ENCODE results near the gene BRD3OS. TPM values are rescaled to one million over a fixed set of nuclear protein-coding genes. Genes with fewer than 3 reads are reported as not detected.
A peak's percentile ranks its signal among the peaks of the same experiment; 100 is the strongest.

The BRD3OS gene
- total and polyA plus RNA-seq, 2 of the 4 experiments (the other 2 are of a cell fraction) = 15.8 to 20.7 TPM

DNA sequence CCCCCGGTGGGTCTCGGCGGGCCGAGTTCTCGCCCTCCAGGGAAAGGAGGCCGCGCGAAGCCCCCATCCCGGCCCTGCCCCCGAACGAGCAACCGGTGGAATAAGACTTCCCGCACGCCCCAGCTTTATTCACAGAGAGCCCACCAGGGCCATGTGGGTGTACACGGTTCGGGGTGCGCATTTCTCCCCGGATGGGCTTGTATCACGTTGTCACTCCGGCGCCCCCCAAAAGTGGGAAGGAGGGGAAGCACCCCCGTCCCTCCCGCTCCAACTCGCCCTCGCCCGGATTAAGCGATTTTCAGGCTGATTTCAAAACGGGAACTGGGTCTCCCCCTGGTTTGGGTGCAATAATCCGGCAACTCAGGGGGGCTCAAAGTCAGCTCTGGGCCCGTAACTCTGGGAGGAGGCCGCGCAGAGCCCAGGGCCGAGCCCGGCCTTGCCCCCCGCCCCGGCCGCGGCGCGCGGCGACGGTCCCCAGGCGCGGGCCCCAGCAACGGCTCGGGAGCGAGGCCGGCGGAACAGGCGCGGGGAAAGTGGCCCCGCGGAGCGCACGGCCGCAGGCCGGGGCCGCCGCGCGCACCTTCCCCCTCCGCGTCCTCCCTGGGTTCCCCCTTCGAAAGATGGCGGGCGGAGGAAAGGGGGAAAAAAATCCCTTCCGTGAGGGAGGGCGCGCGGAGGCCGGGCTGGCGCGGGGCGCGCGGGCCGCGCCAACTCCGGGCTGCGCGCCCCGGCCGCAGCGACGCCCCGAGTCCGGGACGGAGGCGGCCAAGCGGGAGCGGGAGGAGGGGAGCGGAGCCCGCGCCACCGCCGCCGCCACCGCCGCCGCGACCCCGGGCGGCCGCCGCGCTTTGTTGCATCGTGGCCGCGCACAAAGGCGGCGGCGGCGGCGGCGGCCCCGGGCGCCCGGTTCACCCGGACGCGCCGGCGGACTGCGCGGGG is 41.9 kb downstream of the BRD3OS start:
- H2BK5ac ChIP-seq (ENCODE audit: low read depth, low read length, poor library complexity, severe bottlenecking) = peak overlapping the region; percentile 45
- H3K27me3 ChIP-seq (ENCODE audit: control insufficient read depth, insufficient read depth, low read length) = peaks cover 26% of the 10 kb centered on the region
- no peak overlapping the region for H2BK15ac ChIP-seq (ENCODE audit: low read depth, low read length)
- no peak overlapping the region; the same call in 1 of the 2 replicates for H3K18ac ChIP-seq (ENCODE audit: low read depth, low read length)
- H2AK9ac ChIP-seq (replicated peaks; ENCODE audit: low read depth, low read length, poor library complexity) = peak overlapping the region; percentile 91
- peak; percentile 31 for DNase-seq
- H3K4ac ChIP-seq (ENCODE audit: low read depth, low read length) = peak overlapping the region; percentile 76
- ChIA-PET CTCF (no interaction called here), POLR2A (ENCODE audit: unreplicated experiment) (no interaction called here)
- TF ChIP-seq MAZ (IDR thresholded peaks at IDR 0.05; ENCODE audit: borderline replicate concordance, low read depth, low read length) (peak; percentile 21; the same call in 1 of the 2 replicates), BHLHE40 (IDR thresholded peaks at IDR 0.05; ENCODE audit: low read depth, low read length) (no peak), RFX5 (IDR thresholded peaks at IDR 0.05; ENCODE audit: low read depth, low read length) (no peak)
- TF ChIP-seq, protein P1, sequence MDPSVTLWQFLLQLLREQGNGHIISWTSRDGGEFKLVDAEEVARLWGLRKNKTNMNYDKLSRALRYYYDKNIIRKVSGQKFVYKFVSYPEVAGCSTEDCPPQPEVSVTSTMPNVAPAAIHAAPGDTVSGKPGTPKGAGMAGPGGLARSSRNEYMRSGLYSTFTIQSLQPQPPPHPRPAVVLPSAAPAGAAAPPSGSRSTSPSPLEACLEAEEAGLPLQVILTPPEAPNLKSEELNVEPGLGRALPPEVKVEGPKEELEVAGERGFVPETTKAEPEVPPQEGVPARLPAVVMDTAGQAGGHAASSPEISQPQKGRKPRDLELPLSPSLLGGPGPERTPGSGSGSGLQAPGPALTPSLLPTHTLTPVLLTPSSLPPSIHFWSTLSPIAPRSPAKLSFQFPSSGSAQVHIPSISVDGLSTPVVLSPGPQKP (IDR thresholded peaks at IDR 0.05; ENCODE audit: borderline replicate concordance, low read depth, low read length) = no peak
- TF ChIP-seq, protein P2, sequence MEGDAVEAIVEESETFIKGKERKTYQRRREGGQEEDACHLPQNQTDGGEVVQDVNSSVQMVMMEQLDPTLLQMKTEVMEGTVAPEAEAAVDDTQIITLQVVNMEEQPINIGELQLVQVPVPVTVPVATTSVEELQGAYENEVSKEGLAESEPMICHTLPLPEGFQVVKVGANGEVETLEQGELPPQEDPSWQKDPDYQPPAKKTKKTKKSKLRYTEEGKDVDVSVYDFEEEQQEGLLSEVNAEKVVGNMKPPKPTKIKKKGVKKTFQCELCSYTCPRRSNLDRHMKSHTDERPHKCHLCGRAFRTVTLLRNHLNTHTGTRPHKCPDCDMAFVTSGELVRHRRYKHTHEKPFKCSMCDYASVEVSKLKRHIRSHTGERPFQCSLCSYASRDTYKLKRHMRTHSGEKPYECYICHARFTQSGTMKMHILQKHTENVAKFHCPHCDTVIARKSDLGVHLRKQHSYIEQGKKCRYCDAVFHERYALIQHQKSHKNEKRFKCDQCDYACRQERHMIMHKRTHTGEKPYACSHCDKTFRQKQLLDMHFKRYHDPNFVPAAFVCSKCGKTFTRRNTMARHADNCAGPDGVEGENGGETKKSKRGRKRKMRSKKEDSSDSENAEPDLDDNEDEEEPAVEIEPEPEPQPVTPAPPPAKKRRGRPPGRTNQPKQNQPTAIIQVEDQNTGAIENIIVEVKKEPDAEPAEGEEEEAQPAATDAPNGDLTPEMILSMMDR (conservative IDR thresholded peaks at IDR 0.05; ENCODE audit: low read depth, low read length) = no peak
- peak overlapping the region; percentile 79 for H3K4me2 ChIP-seq (ENCODE audit: low read depth, low read length)
- H2BK20ac ChIP-seq (ENCODE audit: low read depth, low read length) = no peak overlapping the region
- dilution Hi-C loops (cut with HindIII; ENCODE audit: low sequenced_read_pairs, unreplicated experiment) = no loop called here
- H4K20me1 ChIP-seq (ENCODE audit: insufficient read depth, low read length) = peaks cover 47% of the 10 kb centered on the region
- no peak overlapping the region for H2BK120ac ChIP-seq (ENCODE audit: low read depth, low read length)
- H3K9ac ChIP-seq (ENCODE audit: low read depth, low read length) = peak overlapping the region; percentile 86
- H3K23ac ChIP-seq (ENCODE audit: low read depth, low read length) = peak overlapping the region; percentile 33
- peak overlapping the region; percentile 34 for H3K14ac ChIP-seq (replicated peaks; ENCODE audit: low read depth, low read length)
- H2AFZ ChIP-seq (replicated peaks; ENCODE audit: low read length, poor library complexity) = peak overlapping the region; percentile 80
- no peaks in the 10 kb centered on the region for H3K36me3 ChIP-seq (ENCODE audit: control insufficient read depth, insufficient read depth, low read length)
- WGBS, 2 experiments (ENCODE audit: extremely low coverage in 2 of 2, insufficient read length in 1 of 2) = 1% methylated on average over 51 of the region's 126 CpGs; no CpG with 5 or more reads in 1 of the 2 experiments
- H3K9me3 ChIP-seq (ENCODE audit: control insufficient read depth, insufficient read depth, low read length) = no peaks in the 10 kb centered on the region
- H4K8ac ChIP-seq (ENCODE audit: low read depth in 2 of 2, low read length in 2 of 2) = peak overlapping the region; percentile 16 to 64; a peak in 2 of 4 replicates
- H3K56ac ChIP-seq (ENCODE audit: extremely low read depth, insufficient read depth, low read length) = peak overlapping the region; percentile 61
- H3K4me3 ChIP-seq (ENCODE audit: insufficient read depth, low read depth, low read length) = peak overlapping the region; percentile 96
- in situ Hi-C loops (cut with MboI; ENCODE audit: low sequenced_read_pairs) = no loop called here
- ATAC-seq (ENCODE audit: low read depth) = peak; percentile 13
- peaks cover 7% of the 10 kb centered on the region for H3K4me1 ChIP-seq (ENCODE audit: control insufficient read depth, insufficient read depth, low read length)
- 0 out of 2 replicates have a peak overlapping the region, but pooled peaks have one; percentile 30 for H4K5ac ChIP-seq (ENCODE audit: low read depth, low read length)
- intact Hi-C loops (cut with micrococcal nuclease) = loop anchor here (2.0 to 10.0 kb wide), 3 partner anchors 70 to 378 kb away; partner anchors contain the start of genes RXRA and WDR5
- H4K91ac ChIP-seq (ENCODE audit: insufficient read depth, low read depth, low read length) = no peak overlapping the region
- peak overlapping the region; percentile 81 for H3K27ac ChIP-seq (ENCODE audit: insufficient read depth, low read length)
- BruUV-seq (replicated peaks) = no TSS peak
- peak overlapping the region; percentile 43 for H2AK5ac ChIP-seq (ENCODE audit: low read depth, low read length)
- peaks cover 10 to 48% of the 10 kb centered on the region in 2 experiments for H3K79me1 ChIP-seq (ENCODE audit: low read depth in 1 of 2, low read length in 2 of 2)
- H3K9me1 ChIP-seq (ENCODE audit: insufficient read depth, low read length) = peaks cover 12% of the 10 kb centered on the region; the same call in 1 of the 2 replicates
